Natural killer cell treated with Interleukin-12 subunit alpha and Interleukin-12 subunit beta and Interleukin-15 and Interleukin-18, amount 100 ng/mL, for 72 hours (primary cell): ENCODE results near the gene RNF146. TPM values are rescaled to one million over a fixed set of nuclear protein-coding genes. Genes with fewer than 3 reads are reported as not detected.

Experiments used
- ATAC-seq, 2 donors: fragments of 150-1000 bp; cut with Tn5 transposase in 1 of 2; sonication (Bioruptor Pico), chemical (Tn5 transposase) in 1 of 2; 2 replicates each; pipeline ENCODE4 v1.10.0; 2021
- DNase-seq: peaks from one replicate; pipeline ENCODE4 v3.0.0; 2022; ENCODE audit warnings: low spot score
- H3K27ac Mint-ChIP-seq, 2 donors: 1 replicate in 1 of 2; 2 replicates in 1 of 2; pipeline ENCODE4 v1.8.0; 2022; ENCODE audit warnings: mixed read lengths in 2 of 2, mild to moderate bottlenecking in 1 of 2, moderate library complexity in 1 of 2
- H3K27me3 Mint-ChIP-seq, 2 donors: 1 replicate in 1 of 2; 2 replicates in 1 of 2; pipeline ENCODE4 v1.8.0; 2022; ENCODE audit warnings: mixed read lengths in 2 of 2
- H3K36me3 Mint-ChIP-seq: one replicate; pipeline ENCODE4 v1.8.0; 2022; ENCODE audit warnings: mixed read lengths
- H3K4me1 Mint-ChIP-seq, 2 donors: 1 replicate in 1 of 2; 2 replicates in 1 of 2; pipeline ENCODE4 v1.8.0; 2022; ENCODE audit warnings: low read depth in 2 of 2, mixed read lengths in 2 of 2, mild to moderate bottlenecking in 1 of 2
- H3K4me3 Mint-ChIP-seq: one replicate; pipeline ENCODE4 v1.8.0; 2022; ENCODE audit warnings: mixed read lengths
- H3K9me3 Mint-ChIP-seq: 2 replicates; pipeline ENCODE4 v1.8.0; 2022; ENCODE audit warnings: mixed read lengths
- total RNA-seq, 2 donors: library from RNA; stranded (reverse); gene quantifications; one replicate each; pipeline ENCODE4 v1.2.3, GENCODE V29; 2022

RNF146 gene
- total RNA-seq, 2 donors from 2014 or later = 21.6 to 29.4 TPM

DNA sequence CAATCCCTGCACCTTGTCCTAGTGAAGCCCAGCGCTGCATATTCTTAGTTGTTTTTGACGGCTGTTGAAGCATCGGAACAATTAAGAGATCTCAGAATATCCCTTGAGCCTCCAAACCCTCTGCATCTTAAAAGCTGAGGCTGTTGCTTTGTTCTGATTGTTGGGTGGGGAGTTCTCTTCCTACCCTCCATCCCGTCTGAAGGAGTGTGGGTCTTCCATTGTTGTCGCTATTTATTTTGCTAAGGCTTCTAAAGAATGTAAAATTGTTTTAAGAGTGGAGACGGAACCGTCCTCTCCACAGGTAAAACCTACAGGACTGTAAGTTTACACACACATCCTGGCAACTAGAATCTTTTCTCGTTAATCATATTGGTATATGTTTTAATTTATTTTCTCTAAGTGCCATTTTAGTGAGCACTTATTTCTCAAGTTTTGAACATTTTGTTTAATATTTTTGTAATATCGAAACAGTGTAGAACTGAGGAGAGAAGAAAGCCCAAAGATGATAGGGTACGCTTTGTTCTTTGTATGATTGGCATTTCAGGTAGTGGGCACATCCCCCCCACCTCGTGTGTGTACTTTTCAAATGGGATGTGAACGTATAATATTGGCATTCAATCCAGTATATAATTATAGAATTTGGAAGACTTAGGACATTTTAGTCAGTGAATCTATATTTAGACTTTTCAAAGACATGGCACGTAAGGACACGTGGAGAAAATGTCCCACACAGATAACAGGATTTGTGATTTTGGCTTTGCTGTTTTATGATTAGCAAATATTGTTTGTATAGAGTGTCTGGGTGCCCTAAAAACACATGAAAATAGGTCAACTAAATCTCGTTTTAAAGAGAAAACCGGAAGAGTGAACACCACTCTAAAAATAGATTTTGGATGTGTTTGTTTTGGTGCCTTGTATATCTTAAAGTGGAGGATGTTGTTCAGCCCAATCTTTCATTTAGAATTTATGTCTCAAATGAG, 1.3 kb downstream of the RNF146 start:
- peaks cover 23 to 31% of the 10 kb centered on the region in 2 donors for H3K4me1 Mint-ChIP-seq
- peaks cover 0 to 2% of the 10 kb centered on the region in 2 donors for H3K27me3 Mint-ChIP-seq
- peak overlapping the region; percentile 98 for H3K4me3 Mint-ChIP-seq
- H3K36me3 Mint-ChIP-seq = peaks cover 6% of the 10 kb centered on the region
- no peaks in the 10 kb centered on the region for H3K9me3 Mint-ChIP-seq
- peak in 1 of 2 donors; percentile 2 for ATAC-seq
- DNase-seq = no peak
- H3K27ac Mint-ChIP-seq = peak overlapping the region; percentile 96

DNA sequence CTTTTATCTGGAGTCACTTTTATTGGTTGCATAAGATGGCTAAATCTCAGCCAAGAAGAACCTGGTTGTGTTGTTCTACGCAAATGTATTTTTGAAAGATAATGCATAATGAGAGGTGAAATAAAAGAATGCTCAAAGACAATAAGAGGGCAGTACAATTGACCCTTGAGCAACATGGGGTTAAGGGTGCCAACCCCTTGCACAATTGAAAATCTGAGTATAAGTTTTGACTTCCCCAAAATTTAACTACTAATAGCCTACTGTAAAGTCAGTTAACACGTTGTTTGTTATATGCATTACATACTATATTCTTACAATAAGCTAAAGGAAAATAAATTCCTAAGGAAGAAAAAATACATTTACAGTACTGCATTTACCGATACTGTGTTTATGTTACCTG, 5.9 kb downstream of the RNF146 start:
- H3K4me1 Mint-ChIP-seq = peaks cover 27 to 39% of the 10 kb centered on the region in 2 donors
- H3K27me3 Mint-ChIP-seq = no peaks in the 10 kb centered on the region
- H3K27ac Mint-ChIP-seq = no peak overlapping the region
- H3K9me3 Mint-ChIP-seq = no peaks in the 10 kb centered on the region
- ATAC-seq = no peak
- H3K36me3 Mint-ChIP-seq = peaks cover 2% of the 10 kb centered on the region
- H3K4me3 Mint-ChIP-seq = no peak overlapping the region
- DNase-seq = no peak

DNA sequence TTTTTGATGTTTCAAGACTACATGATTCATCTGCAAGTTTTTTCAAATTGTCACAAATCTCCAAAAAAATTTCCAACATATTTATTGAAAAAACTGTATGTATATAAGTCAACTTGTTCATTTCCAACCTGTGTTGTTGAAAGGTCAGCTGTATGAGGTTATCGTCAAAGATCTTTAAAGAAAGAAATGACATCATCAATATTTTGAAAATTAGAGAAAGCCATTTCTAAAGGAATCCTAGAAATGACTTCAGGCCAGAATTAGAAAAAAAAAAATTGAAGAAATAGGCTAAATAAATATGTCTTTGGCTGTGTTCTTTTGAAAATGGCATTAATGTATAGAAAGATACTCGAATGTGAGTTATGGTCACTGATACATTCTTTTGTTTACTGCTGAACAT, 6.8 kb downstream of the RNF146 start:
- DNase-seq = no peak
- Mint-ChIP-seq H3K27ac (no peak overlapping the region), H3K36me3 (no peaks in the 10 kb centered on the region), H3K27me3 (no peaks in the 10 kb centered on the region), H3K9me3 (no peaks in the 10 kb centered on the region), H3K4me3 (no peak overlapping the region), H3K4me1 (peaks cover 20 to 30% of the 10 kb centered on the region in 2 donors)
- no peak for ATAC-seq

DNA sequence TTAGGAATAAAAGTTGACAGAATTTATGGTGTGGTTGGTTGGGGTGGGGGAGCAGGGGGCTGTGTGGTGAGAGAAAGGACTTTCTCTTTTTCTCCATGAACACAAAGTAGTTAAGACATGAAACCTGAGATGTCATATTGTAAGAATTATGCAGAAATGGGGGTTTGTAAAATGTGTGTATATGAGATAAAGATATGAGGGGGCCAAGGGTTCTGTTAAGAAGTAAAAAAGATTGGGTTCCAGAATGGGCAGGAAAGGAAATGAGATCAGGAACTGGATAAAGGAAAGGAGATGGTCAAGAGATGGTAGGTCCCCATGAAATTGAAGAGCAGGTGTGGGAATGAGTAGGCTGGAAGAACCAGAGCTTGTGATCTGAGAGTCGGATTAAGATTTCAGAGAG, 9.7 kb downstream of the RNF146 start:
- DNase-seq (no peak), ATAC-seq (no peak)
- Mint-ChIP-seq H3K36me3 (peaks cover 2% of the 10 kb centered on the region), H3K27ac (no peak overlapping the region), H3K9me3 (no peaks in the 10 kb centered on the region), H3K4me1 (peaks cover 20 to 22% of the 10 kb centered on the region in 2 donors), H3K4me3 (no peak overlapping the region), H3K27me3 (no peaks in the 10 kb centered on the region)

DNA sequence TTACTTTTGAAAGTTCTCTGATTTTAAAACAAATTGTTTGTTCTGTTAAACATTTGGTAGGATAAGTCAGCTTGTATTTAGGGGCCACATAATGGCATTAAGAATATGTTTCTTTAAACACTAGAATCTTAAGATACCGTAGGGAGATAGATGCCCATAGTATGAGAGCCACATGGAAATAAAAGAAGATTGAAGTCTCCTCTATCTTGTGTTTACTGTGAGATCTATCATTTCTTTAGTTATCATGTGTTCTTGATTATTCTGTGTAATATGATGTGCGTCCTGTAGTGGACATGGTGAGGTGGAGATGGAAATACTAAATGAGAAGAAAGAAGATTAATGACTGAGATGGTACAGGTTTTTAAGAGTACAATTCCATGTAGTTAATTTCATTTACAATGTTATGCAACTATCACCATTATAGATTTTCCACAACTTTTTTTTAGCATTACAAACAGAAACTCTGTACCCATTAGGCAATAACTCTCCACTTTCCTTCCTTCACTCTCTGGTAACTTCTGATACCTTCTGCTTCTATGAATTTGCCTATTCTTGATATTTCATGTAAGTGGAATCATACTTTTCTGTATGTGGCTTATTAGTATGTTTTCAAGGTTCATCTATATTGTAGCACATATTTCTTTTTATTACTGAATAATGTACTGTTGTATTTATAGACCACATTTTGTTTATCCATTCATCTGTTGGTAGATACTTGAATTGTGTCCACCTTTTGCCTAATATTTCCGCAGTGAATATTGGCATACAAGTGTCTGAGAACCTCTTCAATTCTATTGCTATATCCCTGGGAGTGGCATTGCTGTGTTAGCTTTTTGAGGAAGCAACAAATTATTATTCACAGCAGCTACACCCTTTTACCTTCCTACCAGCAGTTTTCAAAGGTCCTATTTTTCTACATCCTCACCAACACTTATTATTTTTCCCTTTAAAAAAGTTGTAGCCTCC, 11.5 kb downstream of the RNF146 start:
- Mint-ChIP-seq H3K4me3 (no peak overlapping the region), H3K4me1 (peaks cover 16 to 22% of the 10 kb centered on the region in 2 donors), H3K9me3 (no peaks in the 10 kb centered on the region), H3K27ac (no peak overlapping the region), H3K36me3 (peaks cover 15% of the 10 kb centered on the region), H3K27me3 (no peaks in the 10 kb centered on the region)
- DNase-seq (no peak), ATAC-seq (no peak)

DNA sequence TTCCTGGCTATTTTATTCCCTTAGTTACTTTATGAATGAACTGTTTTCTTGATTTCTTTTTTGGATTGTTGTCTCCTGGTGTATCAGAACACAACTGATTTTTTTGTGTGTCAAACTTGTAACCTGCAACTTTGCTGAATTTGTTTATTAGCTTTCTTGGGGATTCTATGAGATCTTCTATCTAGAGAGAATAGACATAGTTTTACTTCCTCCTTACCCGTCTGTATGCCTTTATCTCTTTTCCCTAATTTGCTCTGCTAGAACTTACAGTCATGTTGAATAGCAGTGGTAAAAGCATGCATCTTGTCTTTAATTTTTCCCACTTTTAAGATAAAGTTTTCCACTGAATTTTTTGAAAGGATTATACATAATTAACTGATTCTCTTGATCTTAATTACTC, 13.2 kb downstream of the RNF146 start:
- Mint-ChIP-seq H3K27ac (no peak overlapping the region), H3K9me3 (no peaks in the 10 kb centered on the region), H3K4me1 (peaks cover 8 to 9% of the 10 kb centered on the region in 2 donors), H3K36me3 (peaks cover 15% of the 10 kb centered on the region), H3K4me3 (no peak overlapping the region), H3K27me3 (no peaks in the 10 kb centered on the region)
- no peak for ATAC-seq
- DNase-seq = no peak

DNA sequence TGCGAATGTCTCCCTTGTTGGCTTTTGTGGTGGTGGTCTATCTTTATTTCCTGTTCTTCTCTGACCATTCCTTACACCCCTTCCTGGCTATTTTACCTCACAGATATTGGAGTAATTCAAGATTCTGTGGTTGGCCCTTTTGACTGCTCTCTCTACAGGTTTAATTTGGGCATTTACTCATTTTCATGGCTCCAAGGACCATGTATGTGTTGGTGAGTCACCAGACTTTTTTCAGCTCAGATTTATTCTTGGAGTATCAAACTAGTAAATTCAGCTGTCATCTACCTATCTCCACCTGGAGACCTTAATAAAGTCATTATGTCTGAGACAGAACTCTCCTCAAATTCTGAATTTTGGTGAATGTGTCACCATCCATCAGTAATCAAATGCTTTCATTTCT, 15.5 kb downstream of the RNF146 start:
- Mint-ChIP-seq H3K4me1 (peaks cover 7 to 15% of the 10 kb centered on the region in 2 donors), H3K27me3 (no peaks in the 10 kb centered on the region), H3K4me3 (no peak overlapping the region), H3K36me3 (peaks cover 31% of the 10 kb centered on the region), H3K27ac (no peak overlapping the region), H3K9me3 (no peaks in the 10 kb centered on the region)
- ATAC-seq = no peak
- no peak for DNase-seq

DNA sequence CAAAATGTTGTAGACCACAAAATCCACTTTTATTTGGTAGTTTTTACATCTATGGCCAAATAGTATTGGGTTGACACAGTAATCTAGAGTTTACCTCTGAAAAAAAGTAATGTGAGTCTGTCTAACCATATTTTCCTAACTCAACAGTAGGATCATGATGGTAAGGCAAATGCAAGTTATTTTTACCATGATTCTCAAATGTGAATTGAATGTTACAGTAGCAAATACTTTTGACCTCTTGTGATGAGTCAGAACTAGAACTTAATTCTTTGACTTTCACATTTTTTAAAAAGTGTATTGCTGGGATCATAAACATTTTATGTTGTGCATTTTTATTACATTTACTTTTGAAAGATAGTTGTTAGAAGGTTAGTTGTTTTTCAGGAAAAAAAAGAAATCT, 22.0 kb downstream of the RNF146 start:
- DNase-seq (no peak), ATAC-seq (no peak)
- no peak overlapping the region for H3K27ac Mint-ChIP-seq
- no peak overlapping the region for H3K4me3 Mint-ChIP-seq
- peaks cover 26% of the 10 kb centered on the region for H3K36me3 Mint-ChIP-seq
- H3K9me3 Mint-ChIP-seq = no peaks in the 10 kb centered on the region
- H3K27me3 Mint-ChIP-seq = no peaks in the 10 kb centered on the region
- H3K4me1 Mint-ChIP-seq = peaks cover 17 to 24% of the 10 kb centered on the region in 2 donors

DNA sequence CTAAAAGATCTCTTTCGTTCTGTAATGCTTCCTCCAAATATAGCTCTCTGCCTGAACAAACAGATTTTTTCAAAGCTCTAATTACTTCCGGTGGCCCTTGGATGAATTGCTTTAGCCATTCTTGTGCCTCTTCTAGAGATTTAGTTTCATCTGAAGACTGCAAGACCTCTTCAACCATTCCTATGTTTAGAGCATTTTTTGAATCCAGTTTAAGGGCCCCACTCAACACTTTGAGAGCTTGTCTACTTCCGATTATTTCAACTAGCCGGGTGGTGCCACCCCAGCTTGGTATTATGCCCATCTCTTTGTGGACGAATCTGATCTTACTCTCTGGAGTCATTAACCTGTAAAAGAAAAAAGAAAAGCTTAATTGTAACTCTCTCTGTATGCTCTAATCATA, 23.3 kb downstream of the RNF146 start:
- peaks cover 30% of the 10 kb centered on the region for H3K36me3 Mint-ChIP-seq
- no peaks in the 10 kb centered on the region for H3K9me3 Mint-ChIP-seq
- no peak overlapping the region for H3K4me3 Mint-ChIP-seq
- no peaks in the 10 kb centered on the region for H3K27me3 Mint-ChIP-seq
- DNase-seq (no peak), ATAC-seq (no peak)
- H3K27ac Mint-ChIP-seq = peak overlapping the region; percentile 13 to 21
- peaks cover 22 to 24% of the 10 kb centered on the region in 2 donors for H3K4me1 Mint-ChIP-seq

DNA sequence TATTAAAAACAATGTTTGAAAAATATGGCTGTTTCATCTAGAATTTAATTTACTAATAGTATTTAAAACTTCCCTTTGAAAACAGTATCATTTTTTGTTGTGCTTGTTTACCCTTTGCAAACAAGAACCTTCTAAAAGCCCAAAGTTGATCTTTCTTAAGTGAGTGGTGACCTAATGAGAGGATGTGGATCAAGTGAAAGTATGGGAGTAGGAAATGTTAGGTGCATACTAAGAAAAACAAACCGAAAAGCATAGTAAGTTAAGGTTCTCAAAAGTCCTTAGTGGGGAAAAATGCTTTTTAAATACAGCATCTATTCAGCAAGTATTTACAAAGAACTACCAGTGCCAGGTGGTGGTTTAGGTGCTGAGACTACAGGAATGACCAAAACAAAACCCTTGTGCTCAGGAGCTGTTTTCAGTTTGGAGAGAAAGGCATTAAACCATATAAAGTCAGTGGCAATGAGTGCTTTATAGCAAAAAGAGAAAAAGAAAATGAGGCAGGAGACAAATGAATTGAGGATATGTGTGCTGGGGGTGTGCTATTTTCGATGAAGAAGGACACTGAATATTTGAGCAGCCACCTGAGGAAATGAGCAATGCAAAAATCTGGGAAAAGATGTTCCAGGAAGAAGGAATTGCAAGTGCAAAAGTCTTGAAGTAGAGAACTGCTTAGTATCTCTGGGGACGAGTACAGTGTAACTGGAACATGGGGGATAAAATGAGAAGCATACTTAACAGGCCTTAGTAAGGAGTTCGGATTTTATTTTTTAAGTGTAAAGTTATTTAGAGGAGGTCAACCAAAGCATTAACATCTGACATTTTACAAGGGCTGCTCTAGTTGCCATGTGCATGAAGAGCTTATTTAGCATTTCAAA, 24.0 kb downstream of the RNF146 start:
- ATAC-seq (no peak), DNase-seq (no peak)
- H3K36me3 Mint-ChIP-seq = peaks cover 28% of the 10 kb centered on the region
- no peaks in the 10 kb centered on the region for H3K9me3 Mint-ChIP-seq
- H3K27ac Mint-ChIP-seq = peak overlapping the region; percentile 13 to 21
- H3K4me1 Mint-ChIP-seq = peaks cover 19 to 24% of the 10 kb centered on the region in 2 donors
- no peaks in the 10 kb centered on the region for H3K27me3 Mint-ChIP-seq
- H3K4me3 Mint-ChIP-seq = peak overlapping the region; percentile 20

DNA sequence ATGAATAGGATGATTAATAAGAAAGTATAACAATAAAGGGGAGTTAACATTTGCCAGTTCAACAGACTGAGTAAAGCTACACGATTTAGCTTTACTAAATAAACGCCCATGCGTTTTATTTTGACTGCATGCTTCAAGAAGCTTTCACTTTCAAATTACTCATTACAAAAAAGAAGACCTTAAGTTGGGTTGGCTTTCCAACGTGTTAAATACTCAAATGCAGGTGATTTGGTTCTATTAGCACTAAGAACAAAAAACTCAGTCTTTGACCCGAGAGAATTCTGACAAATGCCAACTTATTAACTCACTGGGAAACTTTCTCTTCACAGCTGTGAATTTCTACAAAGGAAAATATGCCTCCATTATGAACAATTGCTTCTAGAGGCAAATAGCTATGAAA, 24.8 kb downstream of the RNF146 start:
- Mint-ChIP-seq H3K27me3 (no peaks in the 10 kb centered on the region), H3K9me3 (no peaks in the 10 kb centered on the region), H3K4me3 (peak overlapping the region; percentile 20), H3K4me1 (peaks cover 18 to 24% of the 10 kb centered on the region in 2 donors), H3K27ac (peak overlapping the region; percentile 13 to 21), H3K36me3 (peaks cover 21% of the 10 kb centered on the region)
- peak in 1 of 2 donors; percentile 54 for ATAC-seq
- DNase-seq = no peak

DNA sequence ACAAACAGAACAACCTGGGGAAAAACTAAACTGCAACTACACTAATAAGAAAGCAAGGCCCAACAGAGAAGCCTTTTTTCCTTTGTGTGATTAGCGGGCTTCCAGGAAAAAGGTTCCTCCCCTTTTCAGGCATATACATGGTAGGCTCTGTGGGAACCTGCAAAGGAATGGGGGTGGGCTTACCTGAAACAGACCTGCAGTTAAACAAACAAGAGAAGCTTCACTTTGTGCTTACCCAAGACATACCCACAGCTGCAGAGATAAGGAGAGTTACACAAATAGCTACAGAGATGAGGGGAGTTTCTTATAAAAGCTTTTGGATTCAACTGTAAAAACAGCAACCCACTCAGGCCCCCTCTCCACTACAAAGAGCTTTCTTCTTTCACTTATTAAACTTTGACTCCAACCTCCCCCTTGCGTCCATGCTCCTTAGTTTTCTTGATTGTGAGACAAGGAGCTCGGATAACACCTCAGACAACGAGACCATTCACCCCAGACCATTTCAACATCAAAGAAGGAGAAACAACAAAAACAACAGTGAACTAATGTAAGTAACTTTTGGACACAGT, 30.9 kb downstream of the RNF146 start:
- DNase-seq = no peak
- Mint-ChIP-seq H3K27me3 (no peaks in the 10 kb centered on the region), H3K4me1 (peaks cover 5 to 7% of the 10 kb centered on the region in 2 donors), H3K36me3 (peaks cover 4% of the 10 kb centered on the region), H3K27ac (no peak overlapping the region), H3K9me3 (no peaks in the 10 kb centered on the region), H3K4me3 (no peak overlapping the region)
- ATAC-seq = no peak

DNA sequence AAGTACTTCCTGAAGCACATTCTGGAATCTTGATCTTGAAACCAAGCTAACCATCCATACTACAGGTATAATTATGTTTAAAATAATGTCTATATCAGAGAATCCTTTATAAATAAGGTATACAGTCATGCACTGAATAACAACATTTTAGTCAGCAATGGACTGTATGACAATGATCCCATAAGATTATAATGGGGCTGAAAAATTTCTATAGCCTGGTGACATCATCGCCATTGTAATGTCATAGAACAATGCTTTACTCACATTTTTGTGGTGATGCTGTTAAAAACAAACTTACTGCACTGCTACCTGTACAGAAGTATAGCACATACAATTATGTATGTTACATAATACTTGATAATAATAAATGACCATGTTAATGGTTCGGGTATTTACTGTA, 31.8 kb downstream of the RNF146 start:
- Mint-ChIP-seq H3K36me3 (peaks cover 4% of the 10 kb centered on the region), H3K9me3 (no peaks in the 10 kb centered on the region), H3K4me1 (peaks cover 0 to 10% of the 10 kb centered on the region in 2 donors), H3K27me3 (no peaks in the 10 kb centered on the region), H3K4me3 (no peak overlapping the region), H3K27ac (no peak overlapping the region)
- DNase-seq (no peak), ATAC-seq (no peak)
